Measurements from ENCODE around the gene AKAP3.

AKAP3 gene

DNA sequence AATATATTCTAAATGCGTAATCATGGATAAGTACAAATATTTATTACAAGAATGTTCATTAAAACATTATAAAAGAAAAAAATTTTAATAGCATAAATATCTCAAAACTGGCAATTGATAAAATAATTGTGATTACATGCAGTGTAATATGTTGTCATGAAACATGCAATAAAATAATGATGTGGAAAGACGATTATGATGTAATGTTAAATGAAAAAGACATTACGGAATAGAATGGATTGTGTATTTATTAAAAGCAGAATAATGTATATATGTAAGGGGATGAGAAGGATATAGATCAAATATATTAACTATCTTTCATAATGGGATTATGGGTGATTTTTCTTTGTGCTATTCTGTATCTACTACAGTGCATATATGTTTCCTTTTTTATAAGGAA is 32.9 kb upstream of the AKAP3 start:
- Histone ChIP-seq H3K79me2 (ENCODE audit: insufficient read depth, low read length) (no peaks in the 10 kb centered on the region), H2AFZ (ENCODE audit: low read length) (no peak overlapping the region), H4K20me1 (ENCODE audit: insufficient read depth, low read length, poor library complexity, severe bottlenecking) (no peaks in the 10 kb centered on the region), H3F3A (ENCODE audit: low read depth) (no peaks in the 10 kb centered on the region), H3K4me1 (ENCODE audit: insufficient read depth, low read length, poor library complexity, severe bottlenecking) (no peaks in the 10 kb centered on the region), H3K9me2 (replicated peaks; ENCODE audit: low read depth, low read length) (no peaks in the 10 kb centered on the region), H3K9me3 (ENCODE audit: insufficient read depth, low read depth, low read length) (no peaks in the 10 kb centered on the region), H3K4me2 (ENCODE audit: low read depth, low read length, poor library complexity, severe bottlenecking) (no peak overlapping the region), H3K4me3 (ENCODE audit: low read length, poor library complexity, severe bottlenecking) (no peak overlapping the region), H3K27me3 (ENCODE audit: insufficient read depth, low read length, poor library complexity, severe bottlenecking) (no peaks in the 10 kb centered on the region), H3K9ac (ENCODE audit: low read depth, low read length, poor library complexity, severe bottlenecking) (no peak overlapping the region), H3K36me3 (ENCODE audit: insufficient read depth, low read length) (peaks cover 47% of the 10 kb centered on the region; the same call in 1 of the 2 replicates)
- no peak for TF ChIP-seq EZH2phosphoT487 (IDR thresholded peaks at IDR 0.05; ENCODE audit: borderline replicate concordance)
- TF ChIP-seq, protein P1, sequence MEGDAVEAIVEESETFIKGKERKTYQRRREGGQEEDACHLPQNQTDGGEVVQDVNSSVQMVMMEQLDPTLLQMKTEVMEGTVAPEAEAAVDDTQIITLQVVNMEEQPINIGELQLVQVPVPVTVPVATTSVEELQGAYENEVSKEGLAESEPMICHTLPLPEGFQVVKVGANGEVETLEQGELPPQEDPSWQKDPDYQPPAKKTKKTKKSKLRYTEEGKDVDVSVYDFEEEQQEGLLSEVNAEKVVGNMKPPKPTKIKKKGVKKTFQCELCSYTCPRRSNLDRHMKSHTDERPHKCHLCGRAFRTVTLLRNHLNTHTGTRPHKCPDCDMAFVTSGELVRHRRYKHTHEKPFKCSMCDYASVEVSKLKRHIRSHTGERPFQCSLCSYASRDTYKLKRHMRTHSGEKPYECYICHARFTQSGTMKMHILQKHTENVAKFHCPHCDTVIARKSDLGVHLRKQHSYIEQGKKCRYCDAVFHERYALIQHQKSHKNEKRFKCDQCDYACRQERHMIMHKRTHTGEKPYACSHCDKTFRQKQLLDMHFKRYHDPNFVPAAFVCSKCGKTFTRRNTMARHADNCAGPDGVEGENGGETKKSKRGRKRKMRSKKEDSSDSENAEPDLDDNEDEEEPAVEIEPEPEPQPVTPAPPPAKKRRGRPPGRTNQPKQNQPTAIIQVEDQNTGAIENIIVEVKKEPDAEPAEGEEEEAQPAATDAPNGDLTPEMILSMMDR (conservative IDR thresholded peaks at IDR 0.05; ENCODE audit: low read length), result no peak

DNA sequence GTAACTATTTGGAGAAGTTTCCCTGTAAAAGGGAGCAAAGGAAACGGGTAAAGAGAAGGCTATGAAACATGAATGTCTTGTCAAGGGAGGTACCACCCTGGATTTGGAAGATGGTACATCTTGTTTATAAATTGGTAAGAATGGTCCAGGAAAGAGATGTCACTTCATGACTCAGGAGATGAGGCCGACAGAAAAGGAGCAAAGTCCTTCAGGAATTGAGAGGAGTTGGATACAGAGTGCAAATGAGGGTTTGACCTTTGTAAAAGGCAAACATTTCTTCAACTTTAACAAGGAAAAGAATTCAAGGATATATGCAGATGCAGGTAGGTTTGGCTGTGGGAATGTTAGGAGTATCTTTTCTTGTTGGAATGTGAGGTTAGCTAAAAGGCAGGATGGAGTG is 30.9 kb upstream of the AKAP3 start:
- H3K27me3 ChIP-seq (ENCODE audit: insufficient read depth, low read length, poor library complexity, severe bottlenecking), result no peaks in the 10 kb centered on the region
- H3K79me2 ChIP-seq (ENCODE audit: insufficient read depth, low read length), result no peaks in the 10 kb centered on the region
- no peaks in the 10 kb centered on the region for H3K4me1 ChIP-seq (ENCODE audit: insufficient read depth, low read length, poor library complexity, severe bottlenecking)
- H4K20me1 ChIP-seq (ENCODE audit: insufficient read depth, low read length, poor library complexity, severe bottlenecking), result no peaks in the 10 kb centered on the region
- H3K9me3 ChIP-seq (ENCODE audit: insufficient read depth, low read depth, low read length), result no peaks in the 10 kb centered on the region
- H3F3A ChIP-seq (ENCODE audit: low read depth), result no peaks in the 10 kb centered on the region
- H3K4me2 ChIP-seq (ENCODE audit: low read depth, low read length, poor library complexity, severe bottlenecking), result no peak overlapping the region
- H3K9ac ChIP-seq (ENCODE audit: low read depth, low read length, poor library complexity, severe bottlenecking), result no peak overlapping the region
- H3K9me2 ChIP-seq (replicated peaks; ENCODE audit: low read depth, low read length), result no peaks in the 10 kb centered on the region
- TF ChIP-seq, protein P1 (conservative IDR thresholded peaks at IDR 0.05; ENCODE audit: low read length), result no peak
- no peak for TF ChIP-seq EZH2phosphoT487 (IDR thresholded peaks at IDR 0.05; ENCODE audit: borderline replicate concordance)
- no peak overlapping the region for H3K4me3 ChIP-seq (ENCODE audit: low read length, poor library complexity, severe bottlenecking)
- no peak overlapping the region for H2AFZ ChIP-seq (ENCODE audit: low read length)
- peaks cover 27% of the 10 kb centered on the region; the same call in 1 of the 2 replicates for H3K36me3 ChIP-seq (ENCODE audit: insufficient read depth, low read length)

DNA sequence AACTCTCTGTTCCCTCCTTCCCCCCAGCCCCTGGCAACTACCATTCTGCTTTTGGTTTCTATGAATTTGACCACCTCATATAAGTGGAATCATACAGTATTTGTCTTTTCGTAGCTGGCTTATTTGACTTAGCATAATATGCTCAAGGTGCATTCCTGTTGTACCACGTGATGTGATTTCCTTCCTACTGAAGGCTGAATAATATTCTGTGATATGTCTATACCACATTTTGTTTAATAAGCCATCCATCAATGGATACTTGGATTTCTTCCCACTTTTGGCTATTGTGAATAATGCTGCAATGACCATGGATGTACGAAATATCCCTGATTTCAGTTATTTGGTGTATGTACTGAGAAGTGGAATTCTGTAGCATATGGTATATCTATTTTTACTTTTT is 16.4 kb upstream of the AKAP3 start:
- H3F3A ChIP-seq (ENCODE audit: low read depth), result no peaks in the 10 kb centered on the region
- H4K20me1 ChIP-seq (ENCODE audit: insufficient read depth, low read length, poor library complexity, severe bottlenecking), result no peaks in the 10 kb centered on the region
- no peak overlapping the region for H2AFZ ChIP-seq (ENCODE audit: low read length)
- TF ChIP-seq EZH2phosphoT487 (IDR thresholded peaks at IDR 0.05; ENCODE audit: borderline replicate concordance), result no peak
- TF ChIP-seq, protein P1 (conservative IDR thresholded peaks at IDR 0.05; ENCODE audit: low read length), result no peak
- H3K27me3 ChIP-seq (ENCODE audit: insufficient read depth, low read length, poor library complexity, severe bottlenecking), result no peaks in the 10 kb centered on the region
- H3K4me2 ChIP-seq (ENCODE audit: low read depth, low read length, poor library complexity, severe bottlenecking), result no peak overlapping the region
- H3K79me2 ChIP-seq (ENCODE audit: insufficient read depth, low read length), result no peaks in the 10 kb centered on the region
- no peak overlapping the region for H3K9ac ChIP-seq (ENCODE audit: low read depth, low read length, poor library complexity, severe bottlenecking)
- no peak overlapping the region for H3K4me3 ChIP-seq (ENCODE audit: low read length, poor library complexity, severe bottlenecking)
- H3K4me1 ChIP-seq (ENCODE audit: insufficient read depth, low read length, poor library complexity, severe bottlenecking), result no peaks in the 10 kb centered on the region
- H3K9me3 ChIP-seq (ENCODE audit: insufficient read depth, low read depth, low read length), result no peaks in the 10 kb centered on the region
- H3K36me3 ChIP-seq (ENCODE audit: insufficient read depth, low read length), result peaks cover 87% of the 10 kb centered on the region
- H3K9me2 ChIP-seq (replicated peaks; ENCODE audit: low read depth, low read length), result no peaks in the 10 kb centered on the region

Measured in Loucy (cell line).